WERI-Rb-1 (cell line): ENCODE data around the gene SPINK2.

Source experiments
- DNase-seq: peaks from one replicate; pipeline ENCODE4 v3.0.0-alpha.2; 2020
- H3K27ac ChIP-seq: fragments of 250-450 bp; sonication (Bioruptor Pico); 2 replicates; pipeline ENCODE4 v1.5.1; 2020; ENCODE audit warnings: mild to moderate bottlenecking, moderate library complexity
- H3K27me3 ChIP-seq: fragments of 250-450 bp; sonication (Bioruptor Pico); 2 replicates; pipeline ENCODE4 v1.5.1; 2021; ENCODE audit warnings: mild to moderate bottlenecking, low read depth, moderate library complexity; ENCODE audit not compliant: insufficient read depth, severe bottlenecking
- H3K36me3 ChIP-seq: fragments of 250-450 bp; sonication (Bioruptor Pico); 2 replicates; pipeline ENCODE4 v1.5.1; 2020; ENCODE audit warnings: mild to moderate bottlenecking, moderate library complexity
- H3K4me3 ChIP-seq: 2 replicates; pipeline ENCODE4 v1.5.1; 2011; ENCODE audit warnings: low read depth, mild to moderate bottlenecking, control low read depth, low read length
- H3K9me3 ChIP-seq: fragments of 250-450 bp; sonication (Bioruptor Pico); 2 replicates; pipeline ENCODE4 v1.5.1; 2021; ENCODE audit warnings: mild to moderate bottlenecking, moderate library complexity; ENCODE audit not compliant: severe bottlenecking
- TF ChIP-seq, protein P1 (sequence below): IDR thresholded peaks from 2 replicates; pipeline ENCODE4 v1.5.1; 2011; ENCODE audit warnings: low read depth, mild to moderate bottlenecking, control low read depth, inconsistent platforms, low read length

SPINK2 gene

DNA sequence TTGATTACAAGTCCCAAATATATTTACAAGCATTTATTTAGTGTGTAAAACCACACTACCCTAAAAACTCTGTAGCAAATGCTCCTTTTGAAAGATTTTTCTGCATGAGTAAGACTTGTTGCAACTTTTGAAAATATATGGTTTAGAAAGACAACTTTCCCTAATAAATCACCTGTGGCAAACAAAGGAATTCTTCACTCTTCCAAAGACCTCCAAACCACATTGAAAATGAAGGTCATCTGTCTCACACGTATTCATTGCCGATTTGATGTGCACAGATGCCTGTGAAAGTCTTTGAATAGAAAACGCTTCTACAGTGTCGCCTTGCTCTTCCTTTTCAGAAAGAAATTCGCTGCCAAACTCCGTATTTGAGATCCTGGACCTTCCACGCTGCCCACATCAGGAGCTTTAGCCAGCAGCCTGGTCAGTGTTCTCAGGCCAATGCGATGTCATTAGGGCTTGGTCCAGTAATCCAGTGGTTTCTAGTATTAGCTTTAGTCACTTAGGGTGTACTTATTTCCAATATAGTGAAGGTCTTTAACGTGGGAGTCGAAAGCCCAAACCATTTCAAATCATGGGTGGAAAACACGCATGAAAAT lies 22.2 kb downstream of the SPINK2 start:
- H3K4me3 ChIP-seq = peak overlapping the region; percentile 67; the same call in 1 of the 2 replicates
- no peak overlapping the region for H3K27ac ChIP-seq
- no peak for DNase-seq

DNA sequence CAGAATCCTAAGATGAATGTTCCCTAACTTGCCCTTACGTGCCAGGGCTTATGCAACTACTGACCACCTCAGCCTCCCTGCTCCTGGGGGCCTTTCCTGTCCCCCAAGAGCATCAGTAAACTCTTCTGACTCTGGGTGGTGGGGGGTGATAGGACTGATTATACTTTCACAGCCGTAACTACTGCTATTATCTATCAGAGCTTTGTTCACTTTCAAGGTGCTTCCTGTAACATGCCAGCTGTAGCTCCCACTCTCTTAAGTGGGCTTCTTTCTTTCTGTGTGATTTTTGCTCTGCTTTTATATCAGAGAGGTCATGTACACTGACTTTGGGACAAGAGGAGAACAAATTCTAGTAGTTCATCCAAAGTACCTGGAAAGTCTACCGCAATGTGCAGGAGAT lies 25.3 kb downstream of the SPINK2 start:
- TF ChIP-seq, protein P1, sequence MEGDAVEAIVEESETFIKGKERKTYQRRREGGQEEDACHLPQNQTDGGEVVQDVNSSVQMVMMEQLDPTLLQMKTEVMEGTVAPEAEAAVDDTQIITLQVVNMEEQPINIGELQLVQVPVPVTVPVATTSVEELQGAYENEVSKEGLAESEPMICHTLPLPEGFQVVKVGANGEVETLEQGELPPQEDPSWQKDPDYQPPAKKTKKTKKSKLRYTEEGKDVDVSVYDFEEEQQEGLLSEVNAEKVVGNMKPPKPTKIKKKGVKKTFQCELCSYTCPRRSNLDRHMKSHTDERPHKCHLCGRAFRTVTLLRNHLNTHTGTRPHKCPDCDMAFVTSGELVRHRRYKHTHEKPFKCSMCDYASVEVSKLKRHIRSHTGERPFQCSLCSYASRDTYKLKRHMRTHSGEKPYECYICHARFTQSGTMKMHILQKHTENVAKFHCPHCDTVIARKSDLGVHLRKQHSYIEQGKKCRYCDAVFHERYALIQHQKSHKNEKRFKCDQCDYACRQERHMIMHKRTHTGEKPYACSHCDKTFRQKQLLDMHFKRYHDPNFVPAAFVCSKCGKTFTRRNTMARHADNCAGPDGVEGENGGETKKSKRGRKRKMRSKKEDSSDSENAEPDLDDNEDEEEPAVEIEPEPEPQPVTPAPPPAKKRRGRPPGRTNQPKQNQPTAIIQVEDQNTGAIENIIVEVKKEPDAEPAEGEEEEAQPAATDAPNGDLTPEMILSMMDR = no peak
- no peaks in the 10 kb centered on the region for H3K9me3 ChIP-seq
- H3K27ac ChIP-seq = no peak overlapping the region
- H3K27me3 ChIP-seq = no peaks in the 10 kb centered on the region
- H3K36me3 ChIP-seq = no peaks in the 10 kb centered on the region
- no peak overlapping the region for H3K4me3 ChIP-seq
- no peak for DNase-seq

More for the DNA sequence above, 22.2 kb downstream of the SPINK2 start:
- no peaks in the 10 kb centered on the region for H3K27me3 ChIP-seq
- TF ChIP-seq, protein P1 = no peak
- no peaks in the 10 kb centered on the region for H3K9me3 ChIP-seq
- no peaks in the 10 kb centered on the region for H3K36me3 ChIP-seq

DNA sequence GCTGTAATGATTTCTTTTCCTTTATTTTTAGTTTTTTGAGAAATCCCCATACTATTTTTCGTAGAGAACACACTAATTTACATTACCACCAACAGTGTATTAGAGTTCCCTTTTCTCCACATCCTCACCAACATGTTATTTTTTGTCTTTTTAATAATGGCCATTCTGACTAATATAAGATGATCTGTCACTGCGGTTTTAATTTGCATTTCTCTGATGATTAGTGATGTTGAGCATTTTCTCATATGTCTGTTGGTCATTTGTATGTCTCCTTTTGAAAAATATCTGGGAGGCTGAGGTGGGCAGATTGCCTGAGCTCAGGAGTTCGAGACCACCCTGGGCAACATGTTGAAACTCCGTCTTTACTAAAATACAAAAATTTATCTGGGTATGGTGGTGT lies 30.2 kb downstream of the SPINK2 start:
- Histone ChIP-seq H3K9me3 (no peaks in the 10 kb centered on the region), H3K36me3 (no peaks in the 10 kb centered on the region), H3K27ac (no peak overlapping the region), H3K27me3 (no peaks in the 10 kb centered on the region), H3K4me3 (no peak overlapping the region)
- TF ChIP-seq, protein P1 = no peak
- no peak for DNase-seq

DNA sequence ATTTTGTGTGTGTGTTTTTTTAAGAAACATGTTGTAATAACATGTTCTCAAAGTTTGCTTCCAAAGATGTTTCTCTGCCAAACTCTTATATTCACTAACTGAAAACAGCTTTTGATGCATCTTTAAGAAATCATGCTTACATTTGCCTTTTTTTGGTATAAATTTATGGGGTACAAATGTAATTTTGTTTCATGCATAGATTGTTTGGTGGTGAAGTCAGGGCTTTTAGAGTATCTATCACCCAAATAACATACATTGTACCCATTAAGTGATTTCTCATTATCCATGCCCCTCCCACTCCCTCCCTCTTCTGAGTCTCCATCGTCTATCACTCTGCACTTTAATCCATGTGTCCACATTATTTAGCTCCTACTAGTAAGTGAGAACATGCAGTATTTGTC lies 30.8 kb downstream of the SPINK2 start:
- TF ChIP-seq, protein P1 = no peak
- no peaks in the 10 kb centered on the region for H3K9me3 ChIP-seq
- H3K4me3 ChIP-seq = no peak overlapping the region
- no peak overlapping the region for H3K27ac ChIP-seq
- no peak for DNase-seq
- no peaks in the 10 kb centered on the region for H3K36me3 ChIP-seq
- no peaks in the 10 kb centered on the region for H3K27me3 ChIP-seq

DNA sequence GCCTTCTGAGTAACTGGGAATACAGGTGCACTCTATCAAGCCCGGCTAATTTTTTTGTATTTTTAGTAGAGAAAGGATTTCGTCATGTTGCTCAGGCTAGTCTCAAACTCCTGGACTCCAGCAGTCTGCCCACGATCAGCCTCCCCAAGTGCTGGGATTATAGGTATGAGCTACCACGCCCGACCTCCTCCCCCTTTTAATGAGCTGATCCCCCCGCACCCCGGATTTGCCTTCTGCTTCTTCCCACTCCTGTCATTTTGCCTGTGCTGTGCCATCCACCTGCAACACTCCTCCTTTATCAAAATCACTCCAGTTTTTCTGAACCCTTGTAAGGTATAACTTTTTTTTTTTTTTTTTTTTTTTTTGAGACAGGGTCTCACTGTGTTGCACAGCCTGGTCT lies 33.4 kb downstream of the SPINK2 start:
- Histone ChIP-seq H3K9me3 (no peaks in the 10 kb centered on the region), H3K4me3 (peak overlapping the region; percentile 13), H3K27me3 (no peaks in the 10 kb centered on the region), H3K27ac (peak overlapping the region; percentile 90), H3K36me3 (no peaks in the 10 kb centered on the region)
- TF ChIP-seq, protein P1 = no peak
- DNase-seq = peak; percentile 64

DNA sequence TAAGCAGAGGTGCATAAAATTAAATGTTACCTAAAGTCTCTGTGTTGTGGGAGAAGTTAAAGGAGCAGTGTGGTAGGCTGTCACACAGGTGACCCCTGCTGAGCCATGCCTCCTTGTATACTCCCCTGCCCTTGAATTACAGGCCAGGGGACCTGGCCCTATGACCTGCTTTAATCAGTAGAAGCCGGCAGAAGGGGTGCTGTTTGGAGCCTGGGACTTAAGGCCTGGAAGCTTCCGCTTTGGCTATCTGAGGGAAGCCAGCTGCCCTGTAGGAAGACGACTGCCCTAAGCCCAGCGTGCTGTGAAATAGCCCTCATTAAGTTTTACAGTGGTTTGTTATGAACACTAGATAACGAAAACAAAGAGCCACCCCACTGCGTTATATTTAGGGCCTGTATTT lies 34.1 kb downstream of the SPINK2 start:
- Histone ChIP-seq H3K4me3 (peak overlapping the region; percentile 19), H3K27me3 (no peaks in the 10 kb centered on the region), H3K36me3 (no peaks in the 10 kb centered on the region), H3K27ac (peak overlapping the region; percentile 90), H3K9me3 (no peaks in the 10 kb centered on the region)
- DNase-seq = peak; percentile 85
- TF ChIP-seq, protein P1 = no peak
